Brain microvascular endothelial cell (primary cell): ENCODE results near the gene APLP1.

ENCODE experiments used
- DNase-seq: peaks from one replicate; pipeline ENCODE4 v3.0.0-alpha.2; 2020
- H3K27ac ChIP-seq: fragments of 250-450 bp; sonication (Bioruptor Pico); 2 replicates; pipeline ENCODE4 v1.5.1; 2020; ENCODE audit warnings: mild to moderate bottlenecking, moderate library complexity
- H3K27me3 ChIP-seq: fragments of 250-450 bp; sonication (Bioruptor Pico); replicated peaks from 2 replicates; pipeline ENCODE4 v1.5.1; 2020; ENCODE audit warnings: mild to moderate bottlenecking
- H3K36me3 ChIP-seq: fragments of 250-450 bp; sonication (Bioruptor Pico); replicated peaks from 2 replicates; pipeline ENCODE4 v1.5.1; 2020; ENCODE audit warnings: mild to moderate bottlenecking
- H3K4me3 ChIP-seq: 2 replicates; pipeline ENCODE4 v1.5.1; 2011; ENCODE audit warnings: low read depth, mild to moderate bottlenecking, control low read depth, low read length, moderate library complexity
- CTCF ChIP-seq: IDR thresholded peaks from 2 replicates; pipeline ENCODE4 v1.5.1; 2011; ENCODE audit warnings: low read depth, mild to moderate bottlenecking, moderate library complexity, low read length, control low read depth, inconsistent platforms; ENCODE audit errors: missing control alignments
- in situ Hi-C: cut with HindIII; loops from 2 replicates; pipeline ENCODE4 v1.10.0; 2017; ENCODE audit warnings: low sequenced_read_pairs, low pct_ligation_motif_present

Gene APLP1

GRCh38 chr19:35913589-35913988 lies 45.2 kb downstream of the APLP1 start:
- H3K27ac ChIP-seq, result no peak overlapping the region
- DNase-seq, result no peak
- no peaks in the 10 kb centered on the region for H3K36me3 ChIP-seq
- in situ Hi-C loops, result no loop called here
- no peak overlapping the region for H3K4me3 ChIP-seq
- no peak for TF ChIP-seq CTCF
- no peaks in the 10 kb centered on the region for H3K27me3 ChIP-seq

GRCh38 chr19:35915443-35915842 lies 47.1 kb downstream of the APLP1 start:
- TF ChIP-seq CTCF, result no peak
- in situ Hi-C loops, result no loop called here
- Histone ChIP-seq H3K27ac (no peak overlapping the region), H3K36me3 (no peaks in the 10 kb centered on the region), H3K27me3 (no peaks in the 10 kb centered on the region), H3K4me3 (no peak overlapping the region)
- no peak for DNase-seq

- no peaks in the 10 kb centered on the region for H3K27me3 ChIP-seq
- in situ Hi-C loops, result no loop called here
- H3K36me3 ChIP-seq, result no peaks in the 10 kb centered on the region
- no peak for DNase-seq
- H3K4me3 ChIP-seq, result no peak overlapping the region
- no peak overlapping the region for H3K27ac ChIP-seq
- no peak for TF ChIP-seq CTCF
Observed at GRCh38 chr19:35919306-35919705, 50.9 kb downstream of the APLP1 start.

- no peak overlapping the region for H3K4me3 ChIP-seq
- DNase-seq, result no peak
- no peak for TF ChIP-seq CTCF
- no peak overlapping the region for H3K27ac ChIP-seq
- no peaks in the 10 kb centered on the region for H3K36me3 ChIP-seq
- in situ Hi-C loops, result no loop called here
- no peaks in the 10 kb centered on the region for H3K27me3 ChIP-seq
Observed at GRCh38 chr19:35921012-35921411, 52.6 kb downstream of the APLP1 start.

- in situ Hi-C loops, result no loop called here
- Histone ChIP-seq H3K4me3 (no peak overlapping the region), H3K36me3 (no peaks in the 10 kb centered on the region), H3K27me3 (no peaks in the 10 kb centered on the region), H3K27ac (no peak overlapping the region)
- TF ChIP-seq CTCF, result no peak
- DNase-seq, result no peak
Observed at GRCh38 chr19:35925501-35925900, 57.1 kb downstream of the APLP1 start.

GRCh38 chr19:35928507-35928906 lies 60.1 kb downstream of the APLP1 start:
- no peak overlapping the region for H3K4me3 ChIP-seq
- H3K27me3 ChIP-seq, result no peaks in the 10 kb centered on the region
- TF ChIP-seq CTCF, result no peak
- DNase-seq, result no peak
- no peak overlapping the region for H3K27ac ChIP-seq
- no peaks in the 10 kb centered on the region for H3K36me3 ChIP-seq
- in situ Hi-C loops, result no loop called here
